Caki2 (cell line): Measurements from ENCODE around the gene MAP6. TPM values are rescaled to one million over a fixed set of nuclear protein-coding genes. Genes with fewer than 3 reads are reported as not detected.
"Not testable (repeated sequence)": the region's sequence is repeated elsewhere in the genome, so short reads cannot be mapped to it uniquely, and the experiment has no call there.

Experiments
- DNase-seq: peaks from one replicate; pipeline ENCODE4 v3.0.0-alpha.2; 2015; ENCODE audit warnings: low read depth
- in situ Hi-C: cut with HindIII; loops from 2 replicates; pipeline ENCODE4 v1.10.0; 2016; ENCODE audit warnings: low sequenced_read_pairs, low pct_unique_long_range_greater_than_20kb, mixed read lengths
- total RNA-seq: library from RNA; depleted of rRNA; stranded (reverse); fragments of >200 nt; shearing (Covaris generic); gene quantifications from 2 replicates; pipeline ENCODE4 v1.2.3, GENCODE V29; 2014; ENCODE audit warnings: low replicate concordance

MAP6 gene
- total RNA-seq, 1 experiment from 2014 or later, result not detected

DNA sequence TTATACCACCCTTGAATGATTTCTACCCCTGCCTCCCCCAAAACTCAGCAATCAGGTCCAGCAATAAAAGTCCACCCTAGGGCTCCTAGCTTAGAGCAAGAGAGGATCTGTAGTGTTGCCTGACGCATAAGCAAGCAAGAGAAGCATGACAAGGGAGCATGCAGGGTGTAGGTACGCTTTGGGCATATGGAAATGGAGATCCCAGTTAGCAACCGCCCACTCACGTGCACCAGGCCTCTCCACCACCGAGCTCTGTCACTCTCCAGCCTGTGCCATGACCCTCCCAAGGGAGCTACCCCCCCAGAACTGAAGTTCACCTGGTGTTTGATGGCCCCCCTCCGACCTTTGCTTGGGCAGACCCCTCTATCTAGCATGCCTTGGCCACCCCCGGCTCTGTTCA lies 67.3 kb downstream of the MAP6 start:
- no peak for DNase-seq
- in situ Hi-C loops, result no loop called here

DNA sequence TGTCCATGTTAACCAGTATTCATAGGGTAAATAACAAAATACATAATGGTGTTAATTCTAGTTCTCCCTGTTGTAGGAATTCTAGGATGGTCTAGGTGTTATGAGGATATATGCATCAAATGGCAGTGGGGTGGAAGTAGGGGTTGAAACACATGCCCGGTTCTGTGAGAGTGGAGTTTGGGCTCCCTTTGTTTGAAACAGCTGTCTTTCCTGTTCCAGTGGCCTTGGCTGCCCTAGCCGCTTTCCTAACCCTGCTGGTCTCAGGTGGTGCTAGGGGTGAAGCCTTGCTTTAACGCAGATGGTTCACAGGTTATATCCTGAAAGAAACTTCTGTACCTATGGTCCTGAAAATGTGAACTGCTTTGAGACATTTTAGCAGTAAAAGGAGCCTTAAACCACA lies 68.5 kb downstream of the MAP6 start:
- in situ Hi-C loops, result no loop called here
- no peak for DNase-seq

DNA sequence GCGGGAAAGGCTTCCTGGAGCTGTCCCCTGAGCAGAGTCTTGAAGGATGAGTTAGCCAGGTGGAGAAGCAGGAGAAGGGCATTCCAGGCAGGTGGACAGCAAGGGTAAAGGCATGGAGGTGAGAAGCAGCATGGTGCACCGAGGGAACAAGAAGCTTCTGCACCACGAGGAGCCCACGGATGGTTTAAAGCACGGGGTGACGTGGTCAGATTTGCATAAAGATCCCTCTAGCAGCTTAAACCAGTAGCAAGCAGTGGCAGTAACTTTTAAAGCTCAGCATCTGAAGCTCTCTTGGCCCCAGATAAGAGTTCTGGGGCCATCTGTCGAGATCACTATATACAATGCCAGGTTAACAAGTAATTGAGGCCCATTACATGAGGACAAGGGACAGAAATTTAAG lies 69.9 kb downstream of the MAP6 start:
- in situ Hi-C loops, result no loop called here

DNA sequence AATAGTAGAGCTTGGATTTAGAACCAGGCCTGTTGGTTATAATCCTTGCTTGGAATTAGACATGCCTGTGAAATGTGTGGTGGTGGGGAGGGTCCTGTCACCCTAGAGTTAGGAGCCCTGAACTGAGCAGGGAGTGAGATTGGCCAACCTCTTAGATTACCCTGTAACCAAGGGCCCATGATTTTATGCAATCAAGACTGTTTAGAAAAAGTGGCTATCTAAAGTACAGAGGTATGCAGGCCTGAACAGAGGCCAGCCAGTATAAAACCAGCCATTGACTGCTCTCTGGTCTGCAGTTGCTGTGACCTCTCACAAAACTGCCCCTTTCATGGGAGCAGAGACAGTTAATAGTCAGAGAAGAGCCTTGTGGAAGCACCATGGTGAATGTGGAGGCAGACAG lies 70.6 kb downstream of the MAP6 start:
- in situ Hi-C loops, result no loop called here
- DNase-seq, result no peak

More for the DNA sequence above, 69.9 kb downstream of the MAP6 start:
- no peak for DNase-seq

DNA sequence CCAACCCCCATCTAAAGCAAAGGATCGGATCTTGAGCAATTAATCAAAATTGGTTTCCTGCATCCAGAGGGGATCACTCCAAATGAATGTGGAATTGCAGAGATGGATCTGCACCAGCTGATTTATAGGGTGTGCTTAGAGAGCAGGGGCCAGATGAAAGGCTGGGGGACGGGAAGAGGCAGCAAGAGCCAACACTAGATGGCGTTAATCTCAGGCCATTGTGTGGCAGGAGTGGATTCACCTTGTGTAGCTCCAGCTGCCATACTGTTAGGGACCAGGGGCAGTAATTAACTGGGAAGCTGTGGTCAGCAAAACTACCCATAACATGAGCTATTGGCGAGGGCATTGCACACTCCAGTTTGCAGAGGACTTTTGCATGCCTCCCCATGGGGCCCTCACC lies 71.2 kb downstream of the MAP6 start:
- DNase-seq, result no peak
- in situ Hi-C loops, result no loop called here

DNA sequence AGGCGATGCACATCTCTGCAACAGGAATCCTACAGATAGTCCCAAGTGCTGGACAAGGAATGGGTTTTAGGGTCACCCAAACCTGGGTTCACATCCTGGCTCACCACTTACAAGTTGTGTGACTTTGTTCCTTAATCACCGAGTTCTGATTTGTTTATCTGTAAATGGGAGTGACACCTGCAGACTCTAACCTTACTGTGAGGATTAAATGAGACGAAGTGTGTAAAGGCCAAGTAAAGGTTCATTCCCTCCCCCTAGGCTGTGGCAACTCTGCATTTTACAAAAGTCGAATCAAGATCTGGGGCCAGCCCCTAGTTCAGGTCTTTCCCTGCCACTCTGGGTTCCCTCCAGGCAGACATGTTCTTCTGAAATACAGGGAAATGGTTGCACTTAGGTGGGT lies 71.9 kb downstream of the MAP6 start:
- DNase-seq, result no peak
- in situ Hi-C loops, result no loop called here

DNA sequence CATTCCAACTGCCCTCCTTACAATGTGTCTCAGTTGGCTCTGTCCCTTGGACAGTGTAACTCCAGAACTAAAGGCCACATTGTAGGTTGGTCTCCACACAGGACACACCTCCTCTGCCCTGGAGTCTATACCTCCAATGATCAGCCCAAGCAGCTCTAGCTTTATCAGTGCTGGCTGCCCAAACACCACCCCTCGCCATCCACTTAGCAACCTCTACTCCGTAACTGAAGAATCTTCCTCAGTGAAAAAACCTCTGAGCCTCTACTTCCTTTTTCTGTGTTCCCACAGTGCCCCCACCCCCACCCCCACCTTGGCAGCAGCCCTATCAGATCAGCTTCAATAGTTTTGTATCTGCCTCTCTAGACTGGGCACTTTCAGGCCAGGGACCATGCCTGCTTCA lies 73.4 kb downstream of the MAP6 start:
- in situ Hi-C loops, result no loop called here

DNA sequence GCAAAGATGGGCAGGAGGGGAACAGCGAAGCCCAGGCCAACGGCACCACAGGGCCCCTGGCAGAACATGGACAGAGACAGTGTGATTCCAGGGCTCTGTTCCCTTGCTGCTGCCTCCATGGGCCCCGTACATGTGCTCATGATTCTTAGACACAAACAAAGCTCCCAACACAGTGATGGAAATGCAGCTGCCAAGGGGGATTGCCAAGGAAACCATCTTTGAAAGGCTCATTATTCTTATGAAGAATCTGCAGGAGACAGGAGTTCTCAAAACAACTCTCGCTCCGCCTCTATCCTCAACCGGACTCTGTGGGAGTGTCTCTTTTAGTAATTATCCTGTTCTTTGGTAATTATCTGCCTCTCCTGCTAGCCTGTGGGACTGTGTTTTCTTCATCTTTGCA lies 74.6 kb downstream of the MAP6 start:
- no peak for DNase-seq
- in situ Hi-C loops, result no loop called here

More for the DNA sequence above, 73.4 kb downstream of the MAP6 start:
- DNase-seq, result no peak

DNA sequence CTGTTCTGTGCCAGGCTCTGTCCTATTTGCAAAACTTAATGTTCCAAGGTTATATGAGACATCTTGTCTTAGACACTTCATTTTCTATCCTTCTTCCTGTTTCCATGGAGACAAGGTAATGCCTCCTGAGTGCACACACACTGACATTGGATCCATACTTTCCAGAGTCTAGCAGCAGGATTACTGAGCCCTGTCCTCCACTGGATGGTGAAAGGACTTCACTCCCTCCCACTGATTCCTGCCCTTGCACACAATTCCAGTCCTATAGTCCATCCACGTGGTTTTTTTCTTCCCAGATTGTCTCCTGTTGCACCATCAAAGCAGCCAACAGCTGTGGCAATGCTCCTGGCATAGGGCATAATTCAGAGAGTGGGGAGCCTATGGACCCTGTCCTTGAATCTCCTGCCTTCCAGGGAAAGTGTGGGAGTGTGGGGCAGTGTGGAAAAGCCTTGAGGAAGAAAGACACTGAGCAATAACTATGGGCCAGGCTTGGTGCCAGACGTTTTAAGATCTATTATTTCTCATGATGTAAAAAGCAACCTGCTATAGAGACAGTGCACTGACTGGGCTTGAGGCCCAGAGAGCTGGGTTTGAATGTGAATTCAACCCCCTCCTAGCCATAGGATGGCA lies 75.4 kb downstream of the MAP6 start:
- in situ Hi-C loops, result no loop called here

DNA sequence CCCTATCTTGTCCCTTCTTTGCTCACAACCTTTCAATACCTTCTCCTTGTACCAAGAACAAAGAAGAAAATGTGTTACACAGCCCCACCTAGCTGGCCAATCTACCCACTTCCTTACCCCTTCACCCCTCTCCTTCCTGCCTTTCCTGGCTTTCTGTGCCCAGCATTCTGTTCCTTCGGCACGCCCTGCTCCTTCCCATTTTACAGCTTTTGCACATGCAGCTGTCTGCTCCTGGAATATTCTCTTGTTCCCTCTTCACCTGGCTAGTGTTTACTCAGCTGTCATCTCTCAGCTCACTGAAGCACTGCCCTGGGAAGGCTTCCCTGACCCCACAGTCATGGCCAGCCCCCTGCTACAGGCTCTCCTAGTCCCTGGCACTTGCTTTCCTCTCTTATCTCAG lies 76.1 kb downstream of the MAP6 start:
- in situ Hi-C loops, result no loop called here
- DNase-seq, result no peak

More for the DNA sequence above, 75.4 kb downstream of the MAP6 start:
- DNase-seq, result no peak

DNA sequence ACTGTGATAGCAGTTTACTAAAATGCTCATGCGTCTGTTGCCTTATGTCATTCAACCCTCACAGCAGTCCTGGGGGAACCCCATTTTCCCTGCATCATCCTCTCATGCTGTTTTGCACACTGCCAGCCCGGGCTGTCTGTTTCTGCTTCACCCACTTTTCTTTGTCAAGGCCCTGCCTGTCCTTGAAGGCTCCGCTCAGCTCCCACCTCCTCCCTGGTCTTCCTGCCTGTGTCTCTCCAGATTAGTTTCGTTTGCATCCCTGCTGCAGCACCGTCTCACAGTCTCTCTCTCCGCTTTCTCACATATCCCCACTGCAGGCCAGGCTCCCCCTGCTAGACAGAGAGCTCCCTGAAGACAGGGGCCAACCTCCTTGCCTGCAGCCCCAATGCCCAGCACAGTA lies 76.9 kb downstream of the MAP6 start:
- in situ Hi-C loops, result no loop called here
- no peak for DNase-seq

DNA sequence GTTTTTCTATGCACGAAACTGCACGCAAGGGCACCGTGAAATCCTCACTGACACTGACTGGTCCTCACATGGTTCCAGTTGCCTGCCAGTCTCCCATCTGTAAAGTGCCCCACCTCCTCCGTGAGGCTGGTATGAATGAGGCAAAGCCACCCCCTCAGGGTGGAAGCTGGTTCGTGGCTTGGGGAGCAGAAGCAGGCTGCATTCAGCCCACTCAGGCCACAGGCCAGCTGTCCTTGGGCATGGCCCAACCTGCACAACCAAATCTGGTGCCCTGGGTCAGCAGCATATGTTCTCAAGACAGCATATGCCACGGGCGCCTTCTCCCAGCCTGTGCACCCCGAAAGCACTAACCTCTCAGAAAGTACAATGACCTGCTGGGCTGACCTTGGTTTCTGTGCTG lies 77.5 kb downstream of the MAP6 start:
- no peak for DNase-seq
- in situ Hi-C loops, result no loop called here

DNA sequence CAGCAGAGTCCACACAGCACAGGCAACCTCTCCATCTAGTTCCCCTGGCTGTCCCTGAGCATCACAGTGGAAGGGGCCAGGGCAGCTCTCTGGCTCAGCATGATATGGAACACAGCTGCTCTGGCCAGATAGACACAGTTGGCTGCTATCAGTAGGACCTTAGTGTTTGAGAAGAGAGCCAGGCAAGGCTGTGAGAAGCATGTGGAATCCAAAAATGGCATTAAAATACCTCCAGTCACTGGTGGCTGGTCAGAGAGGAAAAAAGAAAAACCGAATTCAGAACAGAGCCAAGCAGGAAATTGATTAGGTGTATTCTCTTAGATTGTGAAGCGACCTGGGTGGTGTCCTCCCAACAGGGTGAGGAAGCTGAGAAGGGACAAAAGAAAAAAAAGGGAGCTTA lies 78.9 kb downstream of the MAP6 start:
- no peak for DNase-seq
- in situ Hi-C loops, result no loop called here

DNA sequence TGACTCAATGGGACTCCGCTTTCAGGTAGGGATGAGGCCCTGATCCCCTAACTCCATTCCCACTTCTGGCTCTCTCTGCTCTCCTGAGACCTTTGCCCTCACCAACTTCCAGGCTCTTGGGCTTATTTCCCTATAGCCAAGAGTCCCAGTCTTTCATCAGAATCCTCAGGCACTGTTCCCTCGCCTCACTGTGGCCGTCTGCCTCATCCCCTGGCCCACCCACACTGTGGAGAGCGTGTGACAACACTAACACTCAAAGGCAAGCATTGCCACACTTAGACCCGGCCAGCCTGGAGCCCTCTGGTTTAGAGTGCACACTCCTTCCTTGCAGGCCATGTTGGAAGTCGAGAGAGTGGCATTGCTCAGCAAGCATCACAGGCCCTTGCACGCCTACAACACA lies 79.8 kb downstream of the MAP6 start:
- in situ Hi-C loops, result no loop called here
- DNase-seq, result no peak

DNA sequence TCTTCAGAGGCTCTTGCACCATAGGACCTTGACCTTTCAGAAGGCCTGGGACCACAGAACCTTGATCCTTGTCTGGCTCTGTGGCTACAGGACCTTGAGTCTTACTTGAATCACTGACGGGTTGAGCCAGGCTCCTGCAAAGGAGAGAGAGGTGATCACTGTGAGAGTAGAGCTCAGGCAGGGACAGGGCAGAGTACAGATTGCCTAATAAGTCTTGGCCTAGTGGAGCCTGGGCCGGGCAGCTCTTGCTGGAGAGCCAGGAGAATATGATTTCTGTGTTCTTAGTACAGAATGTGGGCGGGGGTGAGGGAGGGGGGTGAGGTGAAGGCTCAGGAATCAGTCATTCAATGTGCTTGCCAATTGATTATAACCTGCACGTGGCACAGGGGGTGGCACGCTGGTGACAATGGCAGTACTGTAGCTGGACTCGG lies 80.8 kb downstream of the MAP6 start:
- in situ Hi-C loops, result no loop called here
- no peak for DNase-seq

DNA sequence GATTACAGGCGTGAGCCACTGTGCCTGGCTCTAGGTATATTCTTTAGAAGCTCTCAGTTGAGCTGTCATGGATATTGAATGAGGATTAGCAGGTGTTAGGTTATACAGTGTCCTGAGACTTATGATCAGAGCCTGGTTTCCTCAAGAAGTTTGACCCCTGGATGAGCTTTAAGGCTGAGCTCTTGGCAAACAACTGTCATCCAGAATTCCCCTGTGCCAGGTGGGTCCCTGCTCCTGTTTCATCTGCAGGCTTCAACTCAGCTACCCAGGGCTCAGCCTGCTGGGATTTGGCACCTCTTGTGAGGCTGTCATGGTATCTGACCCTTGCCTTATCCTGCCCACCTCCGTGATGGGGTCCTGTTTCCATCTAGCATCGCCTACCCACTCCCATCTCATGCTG lies 82.4 kb downstream of the MAP6 start:
- in situ Hi-C loops, result no loop called here
- DNase-seq, result no peak

DNA sequence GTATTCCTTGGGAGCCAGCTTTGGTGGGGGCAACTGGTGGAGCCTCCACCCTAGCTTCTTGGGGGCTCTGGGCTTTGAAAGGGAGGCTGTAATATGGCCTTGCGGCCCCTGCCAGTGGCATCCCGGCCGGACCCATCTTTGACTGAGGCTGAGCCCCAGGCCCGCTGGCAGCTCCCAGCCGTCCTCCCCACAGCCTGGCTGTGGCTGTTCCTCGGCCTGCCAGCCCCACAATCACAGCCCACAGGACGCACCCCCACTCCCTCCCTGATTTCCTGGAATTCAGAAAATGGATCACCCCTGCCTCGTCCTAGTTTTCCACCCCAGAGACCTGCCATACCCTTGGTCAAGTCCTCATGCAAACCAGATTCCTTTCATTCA lies 83.6 kb downstream of the MAP6 start:
- in situ Hi-C loops, result no loop called here
- no peak for DNase-seq

DNA sequence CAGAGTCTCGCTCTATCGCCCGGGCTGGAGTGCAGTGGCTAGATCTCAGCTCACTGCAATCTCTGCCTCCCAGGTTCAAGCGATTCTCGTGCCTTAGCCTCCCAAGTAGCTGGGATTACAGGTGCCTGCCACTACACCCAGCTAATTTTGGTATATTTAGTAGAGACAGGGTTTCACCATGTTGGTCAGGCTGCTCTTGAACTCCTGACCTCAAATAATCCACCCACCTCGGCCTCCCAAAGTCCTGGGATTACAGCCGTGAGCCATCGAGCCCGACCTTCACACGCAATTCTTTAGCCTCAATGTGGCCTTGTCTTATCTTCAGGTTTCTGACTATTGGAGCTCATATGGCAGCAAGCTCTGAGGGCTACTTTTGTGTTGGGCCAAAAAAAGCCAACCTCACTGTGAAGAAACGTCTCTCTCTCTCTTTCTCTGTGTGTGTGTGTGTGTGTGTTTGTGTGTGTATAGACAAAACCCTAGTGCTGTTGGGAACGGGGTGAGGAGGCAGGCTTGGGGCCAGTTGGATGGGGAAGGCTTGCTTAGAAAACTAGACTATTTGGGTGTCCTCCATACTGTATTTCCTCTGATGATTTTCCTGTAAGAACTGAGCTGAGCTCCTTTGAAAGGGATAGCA lies 84.1 kb downstream of the MAP6 start:
- in situ Hi-C loops, DNase-seq: not testable (repeated sequence)

DNA sequence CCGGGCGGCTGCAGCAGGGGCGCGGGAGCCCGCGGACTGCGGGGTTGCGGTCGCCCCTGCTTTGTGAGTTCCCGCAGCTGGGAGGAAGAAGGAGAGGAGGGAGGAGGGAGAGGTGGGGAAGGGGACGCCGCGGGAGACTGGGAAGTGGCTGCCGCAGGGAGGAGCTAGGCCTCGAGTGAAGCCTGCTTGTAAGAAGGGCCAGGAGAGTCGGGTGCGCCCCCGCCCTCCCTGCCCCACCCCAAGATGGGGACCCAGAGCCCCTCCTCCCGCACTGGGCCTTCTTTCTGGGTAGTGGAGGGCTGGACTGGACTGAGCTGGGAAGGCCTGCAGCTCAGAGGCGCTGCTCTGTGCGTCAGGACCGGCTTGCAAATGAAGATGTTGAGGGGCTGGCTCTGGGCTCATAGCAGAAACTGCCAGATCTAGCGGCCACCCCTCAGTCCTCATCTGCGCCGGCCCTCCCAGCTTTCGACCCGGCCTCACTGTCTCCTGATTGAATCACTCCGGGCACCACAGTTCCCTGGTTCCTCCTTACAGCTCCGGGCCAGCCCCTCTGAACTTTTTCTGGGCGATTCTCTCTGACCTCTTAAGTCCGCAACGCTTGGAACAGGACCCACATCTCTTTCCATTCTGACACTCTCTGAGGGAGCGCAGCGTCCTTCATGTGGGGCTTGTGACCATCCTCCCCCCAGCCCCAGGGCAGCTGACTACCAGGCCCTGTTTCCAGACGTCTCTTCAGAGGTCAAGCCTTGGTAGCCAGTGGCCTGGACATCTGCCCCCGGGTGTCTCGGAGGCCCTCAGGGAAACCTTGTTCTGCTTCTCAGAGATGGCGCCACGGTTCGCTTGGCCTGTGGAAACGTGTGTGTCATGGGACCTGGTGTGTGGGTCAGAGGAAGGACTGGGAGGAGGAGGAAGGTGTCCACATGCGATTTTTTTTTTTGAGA lies 84.8 kb downstream of the MAP6 start:
- no peak for DNase-seq

More for the DNA sequence above, 84.8 kb downstream of the MAP6 start:
- in situ Hi-C loops, result no loop called here
